PC-3 (cell line): ENCODE measurements around the gene GALNS. TPM values are rescaled to one million over a fixed set of nuclear protein-coding genes. Genes with fewer than 3 reads are reported as not detected.
A peak's percentile ranks its signal among the peaks of the same experiment; 100 is the strongest.

Experiments used
- ATAC-seq: fragments of 200-7000 bp; cut with Tn5 transposase; 2 replicates; pipeline ENCODE4 v1.9.1; 2020; ENCODE audit warnings: mild to moderate bottlenecking, moderate library complexity
- BruUV-seq: library from RNA; stranded (reverse); fragments of 400-500 nt; replicated peaks from 2 replicates; lab custom pipeline; 2021; lab: Mats Ljungman, UMichigan
- CTCF ChIA-PET: fragments of 300-600 bp; sonication (Branson Sonifier 250); formaldehyde crosslinking; loops from one replicate; lab custom pipeline; 2022; ENCODE audit warnings: antibody characterized with exemption; lab: Charles Lee
- POLR2A ChIA-PET: fragments of 300-600 bp; sonication (Branson Sonifier 250); formaldehyde crosslinking; loops from one replicate; lab custom pipeline; 2022; ENCODE audit warnings: antibody characterized with exemption; ENCODE audit not compliant: unreplicated experiment; lab: Charles Lee
- DNase-seq: peaks from one replicate; pipeline ENCODE4 v3.0.0-alpha.2; 2015
- H2AFZ ChIP-seq: fragments of 300-600 bp; sonication (generic); 2 replicates; pipeline ENCODE4 v1.6.0; 2016; ENCODE audit warnings: antibody characterized with exemption, low read length
- H3F3A ChIP-seq: fragments of 300-600 bp; sonication (generic); one replicate; pipeline ENCODE4 v1.6.0; 2017; ENCODE audit warnings: antibody characterized with exemption, low read length, control low read depth, mild to moderate bottlenecking; ENCODE audit not compliant: unreplicated experiment
- H3K27ac ChIP-seq: fragments of 300-600 bp; sonication (generic); 2 replicates; pipeline ENCODE4 v1.5.1; 2016; ENCODE audit warnings: mild to moderate bottlenecking, low read length
- H3K27me3 ChIP-seq: fragments of 300-600 bp; sonication (generic); 2 replicates; pipeline ENCODE4 v1.6.1; 2016; ENCODE audit warnings: low read length, mixed read lengths
- H3K36me3 ChIP-seq: fragments of 300-600 bp; sonication (generic); 2 replicates; pipeline ENCODE4 v1.6.1; 2016; ENCODE audit warnings: low read depth, mixed run types, low read length, mixed read lengths
- H3K4me1 ChIP-seq: fragments of 300-600 bp; sonication (generic); 2 replicates; pipeline ENCODE4 v1.5.1; 2016; ENCODE audit warnings: low read length; ENCODE audit not compliant: insufficient read depth
- H3K4me2 ChIP-seq: fragments of 300-600 bp; sonication (generic); 2 replicates; pipeline ENCODE4 v1.6.0; 2016; ENCODE audit warnings: low read length
- H3K4me3 ChIP-seq: fragments of 300-600 bp; sonication (generic); 2 replicates; pipeline ENCODE4 v1.5.1; 2016; ENCODE audit warnings: mild to moderate bottlenecking, low read length, mixed read lengths
- H3K79me2 ChIP-seq: fragments of 300-600 bp; sonication (generic); 2 replicates; pipeline ENCODE4 v1.6.1; 2017; ENCODE audit warnings: low read length, mixed read lengths
- H3K9ac ChIP-seq: fragments of 300-600 bp; sonication (generic); 2 replicates; pipeline ENCODE4 v1.6.0; 2016; ENCODE audit warnings: mild to moderate bottlenecking, low read length
- H3K9me2 ChIP-seq: fragments of 300-600 bp; sonication (generic); replicated peaks from 2 replicates; pipeline ENCODE4 v1.6.1; 2016; ENCODE audit warnings: mixed run types, low read length, mixed read lengths
- H3K9me3 ChIP-seq: fragments of 300-600 bp; sonication (generic); 2 replicates; pipeline ENCODE4 v1.6.1; 2016; ENCODE audit warnings: low read length, mixed read lengths
- H4K20me1 ChIP-seq: fragments of 300-600 bp; sonication (generic); 2 replicates; pipeline ENCODE4 v1.6.1; 2016; ENCODE audit warnings: low read length, mixed read lengths
- EZH2 ChIP-seq: fragments of 300-600 bp; sonication (generic); IDR thresholded peaks from one replicate; pipeline ENCODE4 v1.6.1; 2017; ENCODE audit warnings: antibody characterized with exemption, mild to moderate bottlenecking, low read length; ENCODE audit not compliant: unreplicated experiment
- EZH2phosphoT487 ChIP-seq: fragments of 300-600 bp; sonication (generic); IDR thresholded peaks from 2 replicates; pipeline ENCODE4 v1.6.1; 2018; ENCODE audit warnings: mild to moderate bottlenecking, antibody characterized with exemption, low read length, borderline replicate concordance
- intact Hi-C: fragments of 100-400 bp; cut with micrococcal nuclease; formaldehyde crosslinking; loops from 2 replicates; pipeline ENCODE4 v1.9.0; 2023
- total RNA-seq: library from RNA; depleted of rRNA; stranded (reverse); fragments of >200 nt; gene quantifications from 2 replicates; pipeline ENCODE4 v1.2.3, GENCODE V29; 2014
- TF ChIP-seq, protein P1 (sequence below): fragments of 300-600 bp; sonication (generic); conservative IDR thresholded peaks from 2 replicates; pipeline ENCODE4 v1.5.1; 2017; ENCODE audit warnings: antibody characterized with exemption, low read depth, mild to moderate bottlenecking, low read length

The GALNS gene
- total RNA-seq, 1 experiment from 2014 or later, result 18.3 TPM

GRCh38 chr16:88784856-88785105 is 72.0 kb downstream of the GALNS start:
- Histone ChIP-seq H3F3A (no peaks in the 10 kb centered on the region), H3K9ac (peak overlapping the region; percentile 84), H3K27me3 (no peaks in the 10 kb centered on the region), H2AFZ (no peak overlapping the region), H3K9me2 (no peaks in the 10 kb centered on the region), H3K9me3 (no peaks in the 10 kb centered on the region), H3K36me3 (no peaks in the 10 kb centered on the region), H3K4me1 (peaks cover 32% of the 10 kb centered on the region), H4K20me1 (peaks cover 15% of the 10 kb centered on the region; the same call in 1 of the 2 replicates), H3K27ac (peak overlapping the region; percentile 53), H3K79me2 (peaks cover 51% of the 10 kb centered on the region), H3K4me3 (peak overlapping the region; percentile 76), H3K4me2 (peak overlapping the region; percentile 88; the same call in 1 of the 2 replicates)
- ATAC-seq (peak; percentile 12), DNase-seq (no peak)
- intact Hi-C loops, result loop anchor here (2.0 kb wide), 1 partner anchor 48 kb away; no protein-coding TSS in a partner anchor
- ChIA-PET POLR2A (interaction anchor here (1.0 kb wide), 2 partner anchors 14 to 47 kb away, joined by 4 read pairs; no protein-coding TSS in a partner anchor), CTCF (interaction anchor here (0.5 to 2.7 kb wide), 8 partner anchors 12 to 408 kb away, joined by 3 to 21 read pairs (median 3); no protein-coding TSS in a partner anchor)
- no peak for TF ChIP-seq EZH2
- TF ChIP-seq, protein P1, sequence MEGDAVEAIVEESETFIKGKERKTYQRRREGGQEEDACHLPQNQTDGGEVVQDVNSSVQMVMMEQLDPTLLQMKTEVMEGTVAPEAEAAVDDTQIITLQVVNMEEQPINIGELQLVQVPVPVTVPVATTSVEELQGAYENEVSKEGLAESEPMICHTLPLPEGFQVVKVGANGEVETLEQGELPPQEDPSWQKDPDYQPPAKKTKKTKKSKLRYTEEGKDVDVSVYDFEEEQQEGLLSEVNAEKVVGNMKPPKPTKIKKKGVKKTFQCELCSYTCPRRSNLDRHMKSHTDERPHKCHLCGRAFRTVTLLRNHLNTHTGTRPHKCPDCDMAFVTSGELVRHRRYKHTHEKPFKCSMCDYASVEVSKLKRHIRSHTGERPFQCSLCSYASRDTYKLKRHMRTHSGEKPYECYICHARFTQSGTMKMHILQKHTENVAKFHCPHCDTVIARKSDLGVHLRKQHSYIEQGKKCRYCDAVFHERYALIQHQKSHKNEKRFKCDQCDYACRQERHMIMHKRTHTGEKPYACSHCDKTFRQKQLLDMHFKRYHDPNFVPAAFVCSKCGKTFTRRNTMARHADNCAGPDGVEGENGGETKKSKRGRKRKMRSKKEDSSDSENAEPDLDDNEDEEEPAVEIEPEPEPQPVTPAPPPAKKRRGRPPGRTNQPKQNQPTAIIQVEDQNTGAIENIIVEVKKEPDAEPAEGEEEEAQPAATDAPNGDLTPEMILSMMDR, result no peak
- no peak for TF ChIP-seq EZH2phosphoT487
- BruUV-seq, result no TSS peak

DNA sequence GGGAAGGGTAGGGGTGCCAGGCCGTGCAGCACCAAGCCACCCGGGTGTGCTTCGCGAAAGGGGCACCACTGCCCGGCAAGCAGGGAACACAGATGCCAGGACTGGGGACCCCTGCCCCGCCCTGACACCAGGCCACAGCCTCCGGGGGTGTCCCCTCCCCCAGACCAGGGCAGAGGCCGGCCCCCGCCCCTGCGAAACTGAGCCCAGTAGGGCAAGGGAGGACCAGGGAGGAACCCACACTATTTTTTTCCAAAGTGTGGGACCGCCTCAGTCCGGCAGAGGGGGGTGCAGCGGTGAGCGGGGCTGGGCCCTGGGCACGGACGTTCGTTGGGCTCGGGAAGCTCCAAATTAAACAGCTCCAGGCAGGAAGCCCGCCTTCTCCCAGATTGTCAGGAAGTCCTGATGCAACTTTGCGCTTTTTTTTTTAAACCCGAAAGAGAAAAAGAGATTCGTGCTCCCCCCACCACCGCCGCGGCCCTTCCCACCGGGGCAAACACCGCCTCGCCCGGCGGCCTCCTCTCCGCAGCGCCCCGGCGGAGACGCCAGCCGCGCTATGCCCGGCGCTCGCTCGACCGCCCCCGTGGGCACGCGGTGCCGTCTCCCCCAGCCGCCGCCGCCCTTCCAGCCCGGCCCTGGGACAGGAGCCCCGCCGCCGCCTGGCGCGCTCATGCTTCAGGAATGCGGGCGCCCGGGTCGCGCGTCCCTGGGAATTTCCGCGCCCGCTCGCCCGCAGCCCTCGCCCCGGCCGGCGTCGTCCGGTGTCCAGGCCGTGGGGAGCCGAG is 72.5 kb downstream of the GALNS start:
- Histone ChIP-seq H3K4me1 (peaks cover 32% of the 10 kb centered on the region), H3K9me2 (no peaks in the 10 kb centered on the region), H3K27ac (peak overlapping the region; percentile 53), H3K9ac (peak overlapping the region; percentile 84), H3F3A (no peaks in the 10 kb centered on the region), H3K9me3 (no peaks in the 10 kb centered on the region), H3K79me2 (peaks cover 56% of the 10 kb centered on the region), H4K20me1 (peaks cover 15% of the 10 kb centered on the region; the same call in 1 of the 2 replicates), H3K27me3 (no peaks in the 10 kb centered on the region), H3K4me2 (peak overlapping the region; percentile 88), H2AFZ (no peak overlapping the region), H3K36me3 (no peaks in the 10 kb centered on the region), H3K4me3 (peak overlapping the region; percentile 76)
- ATAC-seq (peak; percentile 39), DNase-seq (peak; percentile 57)
- POLR2A ChIA-PET, result interaction anchor here (0.6 to 1.0 kb wide), 4 partner anchors 11 to 47 kb away, joined by 4 to 7 read pairs (median 4); no protein-coding TSS in a partner anchor
- TF ChIP-seq EZH2phosphoT487, result no peak
- TF ChIP-seq, protein P1, result peak; percentile 35; the same call in 1 of the 2 replicates
- intact Hi-C loops, result loop anchor here (2.0 kb wide), 1 partner anchor 47 kb away; no protein-coding TSS in a partner anchor
- CTCF ChIA-PET, result interaction anchor here (0.5 to 2.7 kb wide), 8 partner anchors 11 to 408 kb away, joined by 3 to 21 read pairs (median 3); no protein-coding TSS in a partner anchor
- no TSS peak for BruUV-seq
